GM12864 (cell line): Measurements from ENCODE around the gene RPL19.

Experiments
- DNase-seq: peaks from one replicate; pipeline ENCODE4 v3.0.0-alpha.2; 2011; ENCODE audit warnings: low read depth
- H3K4me3 ChIP-seq: 2 replicates; pipeline ENCODE4 v1.5.1; 2011; ENCODE audit warnings: mild to moderate bottlenecking, low read depth, low read length, control low read depth
- TF ChIP-seq, protein P1 (sequence below): IDR thresholded peaks from 2 replicates; pipeline ENCODE4 v1.5.1; 2011; ENCODE audit warnings: low read depth, mild to moderate bottlenecking, moderate library complexity, low read length, control low read depth, inconsistent platforms; ENCODE audit errors: missing control alignments

Gene RPL19

DNA sequence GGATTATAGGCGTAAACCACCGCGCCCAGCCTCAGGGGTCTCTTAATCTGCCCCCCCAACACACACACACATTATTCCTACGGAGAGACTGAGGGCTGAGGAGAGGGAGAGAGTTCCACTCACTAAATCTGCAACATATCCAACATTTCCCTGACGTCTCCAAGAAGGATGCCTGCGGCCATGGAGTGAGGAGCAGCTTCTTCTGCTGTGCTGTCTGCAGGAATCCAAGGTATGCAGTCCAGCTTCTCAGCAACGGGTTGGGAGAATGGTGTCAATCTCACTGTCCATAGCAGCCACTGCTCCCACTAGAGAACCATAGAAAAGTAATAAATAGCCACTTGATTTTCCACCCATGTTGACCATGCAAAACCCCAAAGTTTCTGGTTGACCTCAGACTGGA lies 43.6 kb upstream of the RPL19 start:
- no peak for DNase-seq
- TF ChIP-seq, protein P1, sequence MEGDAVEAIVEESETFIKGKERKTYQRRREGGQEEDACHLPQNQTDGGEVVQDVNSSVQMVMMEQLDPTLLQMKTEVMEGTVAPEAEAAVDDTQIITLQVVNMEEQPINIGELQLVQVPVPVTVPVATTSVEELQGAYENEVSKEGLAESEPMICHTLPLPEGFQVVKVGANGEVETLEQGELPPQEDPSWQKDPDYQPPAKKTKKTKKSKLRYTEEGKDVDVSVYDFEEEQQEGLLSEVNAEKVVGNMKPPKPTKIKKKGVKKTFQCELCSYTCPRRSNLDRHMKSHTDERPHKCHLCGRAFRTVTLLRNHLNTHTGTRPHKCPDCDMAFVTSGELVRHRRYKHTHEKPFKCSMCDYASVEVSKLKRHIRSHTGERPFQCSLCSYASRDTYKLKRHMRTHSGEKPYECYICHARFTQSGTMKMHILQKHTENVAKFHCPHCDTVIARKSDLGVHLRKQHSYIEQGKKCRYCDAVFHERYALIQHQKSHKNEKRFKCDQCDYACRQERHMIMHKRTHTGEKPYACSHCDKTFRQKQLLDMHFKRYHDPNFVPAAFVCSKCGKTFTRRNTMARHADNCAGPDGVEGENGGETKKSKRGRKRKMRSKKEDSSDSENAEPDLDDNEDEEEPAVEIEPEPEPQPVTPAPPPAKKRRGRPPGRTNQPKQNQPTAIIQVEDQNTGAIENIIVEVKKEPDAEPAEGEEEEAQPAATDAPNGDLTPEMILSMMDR: no peak
- no peak overlapping the region for H3K4me3 ChIP-seq

DNA sequence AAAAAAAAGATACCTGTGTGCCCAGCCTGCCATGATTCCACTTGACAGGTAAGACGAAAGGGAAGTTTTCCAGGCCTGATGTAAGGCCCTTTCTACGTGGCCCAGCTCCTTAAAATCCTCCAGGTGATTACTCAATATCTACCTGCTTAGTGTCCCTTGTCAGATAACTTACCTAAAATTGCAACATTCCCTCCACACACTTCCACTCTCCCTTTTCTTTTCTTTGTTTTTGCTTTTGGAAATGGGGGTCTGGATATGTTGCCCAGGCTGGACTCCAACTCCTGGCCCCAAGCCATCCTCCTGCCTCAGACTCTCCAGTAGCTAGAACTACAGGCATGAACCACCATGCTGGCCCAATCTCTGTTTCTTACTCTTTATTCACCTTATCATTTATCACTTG lies 41.5 kb upstream of the RPL19 start:
- TF ChIP-seq, protein P1: no peak
- H3K4me3 ChIP-seq: no peak overlapping the region
- DNase-seq: no peak

DNA sequence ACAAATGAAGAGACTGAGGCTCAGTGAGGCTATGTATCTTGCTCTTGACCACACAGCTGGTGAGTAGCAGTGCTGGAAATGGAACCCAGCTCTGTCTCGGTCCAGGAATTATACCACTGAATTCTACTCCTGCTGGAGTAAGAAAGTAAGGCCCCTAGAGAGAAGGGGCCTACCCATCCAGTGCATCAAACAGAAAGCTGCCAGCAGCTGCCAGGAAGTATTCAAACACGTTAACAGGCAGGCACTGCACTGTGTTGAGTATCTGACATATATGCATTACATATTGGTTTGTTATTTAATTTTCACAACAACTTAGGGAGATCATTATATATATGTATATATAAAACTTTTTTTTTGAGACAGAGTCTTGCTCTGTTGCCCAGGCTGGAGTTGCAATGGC lies 38.1 kb upstream of the RPL19 start:
- no peak overlapping the region for H3K4me3 ChIP-seq
- no peak for DNase-seq
- TF ChIP-seq, protein P1: no peak

- DNase-seq: peak; percentile 83
- H3K4me3 ChIP-seq: peak overlapping the region; percentile 45
- TF ChIP-seq, protein P1: peak; percentile 96
These were observed 35.4 kb upstream of the RPL19 start for GRCh38 chr17:39164675-39165143.

- TF ChIP-seq, protein P1: no peak
- peak overlapping the region; percentile 45 for H3K4me3 ChIP-seq
- no peak for DNase-seq
These were observed 34.8 kb upstream of the RPL19 start for GRCh38 chr17:39165178-39165840.

GRCh38 chr17:39165841-39166349 lies 34.2 kb upstream of the RPL19 start, which contains the start of gene ARL5C:
TSS of gene ARL5C (minus strand) at chr17:39166161. CDS start at chr17:39165760, 401 bp downstream.
- H3K4me3 ChIP-seq: peak within 1 kb of the TSS; percentile 45
- TF ChIP-seq, protein P1: no peak
- no peak for DNase-seq
